Cardiac fibroblast (primary cell): Measurements from ENCODE around the gene DBR1.

Source experiments
- DNase-seq, 2 donors: peaks; one replicate each; pipeline versions ENCODE4 v3.0.0 to v3.0.0-alpha.2; 2010; ENCODE audit warnings: low read depth in 2 of 2
- H3K4me3 ChIP-seq, 2 donors: replicated peaks in 1 of 2; 1 replicate in 1 of 2; 2 replicates in 1 of 2; pipeline ENCODE4 v1.5.1; 2011; ENCODE audit warnings: low read depth in 2 of 2, low read length in 2 of 2, mild to moderate bottlenecking in 2 of 2, moderate library complexity in 1 of 2
- TF ChIP-seq, protein P1 (sequence below): IDR thresholded peaks from one replicate; pipeline ENCODE4 v1.5.1; 2011; ENCODE audit warnings: low read depth, mild to moderate bottlenecking, low read length, inconsistent platforms

Gene DBR1

DNA sequence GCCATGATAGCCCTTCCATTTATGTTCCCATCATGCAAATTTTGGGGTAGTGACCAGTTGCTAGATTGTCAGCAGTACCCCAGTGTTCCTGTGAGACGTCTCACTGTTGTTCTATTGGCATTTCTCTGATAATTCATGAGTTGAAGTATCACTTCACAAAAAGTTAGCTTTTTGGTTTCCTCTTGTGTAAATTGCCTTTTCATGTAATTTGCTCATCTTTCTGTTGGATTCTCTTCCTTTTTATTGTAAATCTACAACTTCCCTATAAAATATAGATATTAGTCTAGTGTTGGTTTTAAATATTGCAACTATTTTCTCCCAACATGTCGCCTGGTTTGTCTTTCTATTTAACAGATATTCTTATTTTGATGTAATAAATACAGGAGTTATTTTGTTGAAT, 35.0 kb downstream of the DBR1 start:
- no peak overlapping the region for H3K4me3 ChIP-seq
- TF ChIP-seq, protein P1, sequence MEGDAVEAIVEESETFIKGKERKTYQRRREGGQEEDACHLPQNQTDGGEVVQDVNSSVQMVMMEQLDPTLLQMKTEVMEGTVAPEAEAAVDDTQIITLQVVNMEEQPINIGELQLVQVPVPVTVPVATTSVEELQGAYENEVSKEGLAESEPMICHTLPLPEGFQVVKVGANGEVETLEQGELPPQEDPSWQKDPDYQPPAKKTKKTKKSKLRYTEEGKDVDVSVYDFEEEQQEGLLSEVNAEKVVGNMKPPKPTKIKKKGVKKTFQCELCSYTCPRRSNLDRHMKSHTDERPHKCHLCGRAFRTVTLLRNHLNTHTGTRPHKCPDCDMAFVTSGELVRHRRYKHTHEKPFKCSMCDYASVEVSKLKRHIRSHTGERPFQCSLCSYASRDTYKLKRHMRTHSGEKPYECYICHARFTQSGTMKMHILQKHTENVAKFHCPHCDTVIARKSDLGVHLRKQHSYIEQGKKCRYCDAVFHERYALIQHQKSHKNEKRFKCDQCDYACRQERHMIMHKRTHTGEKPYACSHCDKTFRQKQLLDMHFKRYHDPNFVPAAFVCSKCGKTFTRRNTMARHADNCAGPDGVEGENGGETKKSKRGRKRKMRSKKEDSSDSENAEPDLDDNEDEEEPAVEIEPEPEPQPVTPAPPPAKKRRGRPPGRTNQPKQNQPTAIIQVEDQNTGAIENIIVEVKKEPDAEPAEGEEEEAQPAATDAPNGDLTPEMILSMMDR, result no peak
- no peak for DNase-seq

GRCh38 chr3:138137861-138138260, 36.9 kb downstream of the DBR1 start:
- no peak overlapping the region for H3K4me3 ChIP-seq
- DNase-seq, result no peak
- TF ChIP-seq, protein P1, result no peak

DNA sequence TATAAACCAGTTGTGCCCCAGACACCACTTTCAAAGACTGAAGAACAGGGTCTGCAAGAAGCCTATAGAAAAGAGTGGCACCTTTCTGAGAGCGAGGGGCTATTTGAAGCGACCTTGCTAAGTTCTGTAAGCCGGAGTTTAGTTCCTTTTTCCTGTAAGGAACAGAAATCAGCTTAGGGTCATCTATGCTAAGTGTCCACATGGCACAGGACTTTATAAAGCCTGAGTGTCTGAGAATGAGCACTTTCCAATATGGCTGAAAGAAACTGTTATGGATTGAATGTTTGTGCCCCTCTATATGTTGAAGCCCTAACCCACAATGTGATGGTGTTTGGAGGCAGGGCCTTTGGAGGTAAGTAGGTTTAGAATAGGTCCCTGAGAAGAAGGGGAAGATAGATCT, 38.5 kb downstream of the DBR1 start:
- no peak overlapping the region for H3K4me3 ChIP-seq
- DNase-seq, result no peak
- TF ChIP-seq, protein P1, result no peak

DNA sequence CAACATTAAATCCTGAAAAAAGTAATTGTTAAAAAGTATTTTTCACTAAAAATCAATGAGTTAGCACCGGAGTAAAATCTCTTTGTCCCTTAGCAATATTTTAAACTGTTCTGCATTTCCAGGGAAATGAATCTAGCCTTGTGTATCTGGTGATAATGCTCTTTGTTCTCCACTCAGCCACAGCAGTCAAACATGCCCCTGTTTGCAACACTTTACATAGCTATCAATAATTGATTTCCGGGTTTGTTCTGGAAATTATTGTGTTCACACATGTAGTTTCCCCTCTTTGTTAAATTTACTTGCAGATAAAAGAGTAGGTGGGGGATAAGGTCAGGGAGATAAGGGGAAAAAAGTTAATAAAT, 38.9 kb downstream of the DBR1 start:
- DNase-seq, result no peak
- TF ChIP-seq, protein P1, result no peak
- H3K4me3 ChIP-seq, result no peak overlapping the region

GRCh38 chr3:138135146-138135832, 39.4 kb downstream of the DBR1 start:
- H3K4me3 ChIP-seq, result no peak overlapping the region
- TF ChIP-seq, protein P1, result no peak
- DNase-seq, result no peak

DNA sequence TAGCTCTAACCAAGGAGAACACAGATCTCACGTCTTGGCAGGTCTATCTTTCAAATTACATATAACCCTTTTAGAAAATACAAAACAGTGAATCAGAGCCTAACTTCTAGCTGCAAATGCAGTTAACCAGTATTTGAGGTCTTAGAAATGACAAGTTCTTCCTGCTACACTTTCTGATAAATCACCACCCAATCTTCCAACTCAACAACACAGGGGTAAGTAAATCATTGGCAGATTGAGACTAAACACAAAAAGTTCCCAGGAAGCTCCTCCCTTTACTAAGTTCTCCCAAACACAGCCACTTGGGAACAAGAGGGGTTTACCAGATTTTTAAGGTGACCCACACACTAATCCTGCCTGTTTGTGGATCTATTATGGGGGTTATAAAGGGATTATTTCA, 42.5 kb downstream of the DBR1 start, which contains the start of gene A4GNT:
TSS of gene A4GNT (minus strand) at position 152 of the 400 bp plus-strand sequence. CDS start 1,134 bp downstream, outside the sequence.
- TF ChIP-seq, protein P1, result no peak
- H3K4me3 ChIP-seq, result no peak within 1 kb of the TSS
- DNase-seq, result no peak
